GM12865 (cell line): ENCODE measurements around the gene STC2.

Experiments
- DNase-seq: peaks from one replicate; pipeline ENCODE4 v3.0.0; 2010; ENCODE audit warnings: low read depth
- H3K4me3 ChIP-seq: 2 replicates; pipeline ENCODE4 v1.5.1; 2011; ENCODE audit warnings: mild to moderate bottlenecking, low read depth, low read length, control low read depth
- TF ChIP-seq, protein P1 (sequence below): IDR thresholded peaks from 2 replicates; pipeline ENCODE4 v1.5.1; 2011; ENCODE audit warnings: low read length, control low read depth, low read depth, inconsistent platforms; ENCODE audit not compliant: insufficient read depth; ENCODE audit errors: missing control alignments

STC2 gene

DNA sequence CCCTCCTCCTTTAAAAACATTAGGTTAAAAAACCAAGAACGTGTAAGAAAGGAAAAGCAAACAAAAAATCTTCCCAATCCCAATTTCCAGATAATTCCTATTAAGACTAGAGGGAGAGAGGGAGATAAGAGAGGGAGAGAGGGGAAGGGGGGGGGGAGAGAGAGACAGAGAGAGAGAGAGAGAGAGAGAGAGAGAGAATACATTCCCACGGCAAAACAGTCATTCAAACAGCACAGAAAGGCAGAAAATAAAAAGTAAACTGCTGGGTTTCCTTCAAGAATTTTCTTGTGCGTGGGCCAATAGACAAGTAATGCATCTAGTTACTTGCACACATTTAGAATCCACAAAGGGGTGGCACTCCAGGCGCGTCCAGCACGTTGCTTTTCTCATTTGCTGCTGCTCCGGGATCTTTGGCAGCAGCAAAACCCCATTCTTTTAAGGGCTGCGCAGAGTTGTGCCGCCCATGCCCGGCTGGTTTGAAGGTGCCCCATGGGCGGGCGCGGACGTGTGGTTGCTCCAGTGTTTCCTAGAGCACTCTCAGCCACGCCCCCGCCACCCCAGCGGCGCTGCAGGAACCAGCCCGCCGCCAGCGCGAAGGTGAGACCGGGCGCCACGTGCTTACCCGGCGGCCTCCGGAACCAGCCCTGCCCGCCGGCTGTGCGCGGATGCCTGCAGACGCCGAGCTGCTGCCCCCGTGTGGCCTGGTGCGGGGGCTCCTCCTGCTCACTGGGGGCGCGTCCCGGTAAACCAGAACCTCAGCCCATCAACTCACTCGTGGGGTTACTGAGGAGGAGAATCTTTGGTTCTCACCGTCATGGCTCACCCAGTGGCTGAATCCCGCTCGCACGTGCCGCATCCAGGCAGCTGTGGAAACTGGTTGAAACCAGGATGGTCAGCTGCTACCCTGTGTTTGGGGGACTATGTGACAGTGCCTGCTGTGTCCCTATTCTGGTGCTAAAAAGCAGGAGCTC, 44.6 kb downstream of the STC2 start:
- peak overlapping the region; percentile 17 for H3K4me3 ChIP-seq
- TF ChIP-seq, protein P1, sequence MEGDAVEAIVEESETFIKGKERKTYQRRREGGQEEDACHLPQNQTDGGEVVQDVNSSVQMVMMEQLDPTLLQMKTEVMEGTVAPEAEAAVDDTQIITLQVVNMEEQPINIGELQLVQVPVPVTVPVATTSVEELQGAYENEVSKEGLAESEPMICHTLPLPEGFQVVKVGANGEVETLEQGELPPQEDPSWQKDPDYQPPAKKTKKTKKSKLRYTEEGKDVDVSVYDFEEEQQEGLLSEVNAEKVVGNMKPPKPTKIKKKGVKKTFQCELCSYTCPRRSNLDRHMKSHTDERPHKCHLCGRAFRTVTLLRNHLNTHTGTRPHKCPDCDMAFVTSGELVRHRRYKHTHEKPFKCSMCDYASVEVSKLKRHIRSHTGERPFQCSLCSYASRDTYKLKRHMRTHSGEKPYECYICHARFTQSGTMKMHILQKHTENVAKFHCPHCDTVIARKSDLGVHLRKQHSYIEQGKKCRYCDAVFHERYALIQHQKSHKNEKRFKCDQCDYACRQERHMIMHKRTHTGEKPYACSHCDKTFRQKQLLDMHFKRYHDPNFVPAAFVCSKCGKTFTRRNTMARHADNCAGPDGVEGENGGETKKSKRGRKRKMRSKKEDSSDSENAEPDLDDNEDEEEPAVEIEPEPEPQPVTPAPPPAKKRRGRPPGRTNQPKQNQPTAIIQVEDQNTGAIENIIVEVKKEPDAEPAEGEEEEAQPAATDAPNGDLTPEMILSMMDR = peak; percentile 77
- peak; percentile 84 for DNase-seq

DNA sequence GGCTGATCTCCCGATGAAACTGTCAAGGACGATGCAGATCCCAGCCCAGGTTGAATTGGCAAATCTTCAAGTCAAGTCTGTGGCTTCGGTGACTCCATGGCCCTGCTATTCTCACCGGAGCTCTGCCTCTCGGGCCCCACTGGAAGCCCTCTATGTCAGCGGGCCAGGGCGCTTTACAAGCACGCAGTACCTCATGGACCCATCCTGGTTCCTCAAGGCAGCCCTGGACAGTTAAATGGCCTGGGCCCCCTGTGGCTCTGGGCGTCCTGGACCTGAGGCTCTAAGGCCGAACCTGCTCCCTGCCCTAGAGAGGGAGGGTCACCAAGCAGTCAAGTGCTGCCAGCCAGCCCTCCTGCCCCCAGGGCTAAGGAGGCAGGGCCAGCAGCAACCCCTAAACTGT, 45.3 kb downstream of the STC2 start:
- no peak for DNase-seq
- no peak overlapping the region for H3K4me3 ChIP-seq
- TF ChIP-seq, protein P1 = no peak

DNA sequence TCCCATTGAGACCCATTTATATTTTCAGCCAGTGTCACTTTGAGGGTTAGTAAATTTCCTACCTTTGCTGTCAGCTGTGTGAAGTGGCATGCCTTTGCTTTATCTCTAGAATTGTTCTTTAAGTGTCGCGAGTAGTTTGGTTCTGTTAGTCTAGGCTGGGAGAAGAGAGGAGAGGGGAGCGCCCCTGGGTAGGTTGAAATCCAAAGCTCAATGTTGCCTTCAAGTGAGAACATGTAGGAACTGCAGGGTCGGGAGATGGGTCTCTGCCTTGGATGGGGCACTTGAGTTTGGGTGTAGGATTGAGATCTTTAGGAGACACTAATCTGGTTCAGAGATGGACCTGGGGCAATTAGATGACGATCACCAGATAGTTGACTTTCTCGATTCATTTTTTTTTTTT, 46.3 kb downstream of the STC2 start:
- H3K4me3 ChIP-seq = no peak overlapping the region
- DNase-seq = no peak
- TF ChIP-seq, protein P1 = peak; percentile 20

GRCh38 chr5:173279166-173279565, 49.0 kb downstream of the STC2 start:
- no peak overlapping the region for H3K4me3 ChIP-seq
- TF ChIP-seq, protein P1 = no peak
- DNase-seq = no peak

DNA sequence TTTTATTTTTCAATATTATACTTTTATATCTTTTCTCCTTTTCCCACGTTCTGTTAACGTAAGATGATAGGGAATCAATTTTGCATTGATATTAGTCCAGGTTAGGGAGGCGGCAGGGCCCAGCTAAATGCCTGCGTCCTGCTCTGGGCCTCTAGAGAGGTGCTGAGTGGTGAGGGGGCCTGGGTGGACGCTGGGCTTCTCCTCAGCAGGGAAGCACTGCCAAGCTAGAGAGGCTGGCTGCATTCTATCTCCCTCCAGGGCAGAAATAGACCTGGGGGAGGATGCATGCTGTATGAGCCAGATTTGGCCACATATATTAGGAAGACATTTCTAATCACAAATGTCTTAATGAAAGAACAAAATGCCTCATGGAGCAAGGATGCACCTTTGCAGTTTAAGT, 49.6 kb downstream of the STC2 start:
- TF ChIP-seq, protein P1 = no peak
- DNase-seq = no peak
- H3K4me3 ChIP-seq = no peak overlapping the region

- DNase-seq = no peak
- H3K4me3 ChIP-seq = no peak overlapping the region
- TF ChIP-seq, protein P1 = no peak
Observed at GRCh38 chr5:173278172-173278571, 50.0 kb downstream of the STC2 start.
